HG02970 (cell line): ENCODE data around the gene EFTUD2.

ENCODE experiments used
- ATAC-seq: cut with Tn5 transposase; IDR thresholded peaks from one replicate; pipeline ENCODE4 v1.9.1; 2021; ENCODE audit warnings: mild to moderate bottlenecking, moderate library complexity, moderate number of reproducible peaks; ENCODE audit not compliant: unreplicated experiment, low FRiP score

EFTUD2 gene

GRCh38 chr17:44912763-44913544, 13.7 kb upstream of the EFTUD2 start:
- ATAC-seq = no peak

- no peak for ATAC-seq
These were observed 12.1 kb upstream of the EFTUD2 start for GRCh38 chr17:44911133-44912001.

- no peak for ATAC-seq
These were observed 11.2 kb upstream of the EFTUD2 start for GRCh38 chr17:44910231-44911106.

DNA sequence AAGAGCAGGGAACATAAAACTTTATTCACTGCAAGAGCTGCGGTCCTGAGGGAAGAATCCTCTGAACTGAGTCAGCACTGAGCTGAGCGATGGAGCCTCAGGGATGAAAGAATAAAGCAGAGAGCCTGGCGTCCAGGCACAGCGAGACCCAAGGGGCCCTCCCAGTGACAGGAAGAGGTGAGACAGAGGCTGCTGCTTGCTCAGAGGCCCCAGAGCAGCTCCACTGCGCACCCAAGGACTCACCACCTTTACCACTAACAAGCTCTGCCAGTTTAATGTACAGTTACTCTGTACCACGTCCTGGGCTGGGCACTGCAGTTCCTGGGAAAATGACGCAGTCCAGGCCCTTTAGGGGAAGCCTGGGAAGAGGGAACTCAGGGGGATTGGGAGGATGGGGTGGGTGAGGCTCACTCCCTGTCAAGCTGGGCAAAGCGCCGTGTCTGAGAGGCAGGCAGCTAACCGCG, 10.5 kb upstream of the EFTUD2 start:
- no peak for ATAC-seq

- no peak for ATAC-seq
These were observed 9.6 kb upstream of the EFTUD2 start for GRCh38 chr17:44908761-44909326.

GRCh38 chr17:44907729-44908470, 8.7 kb upstream of the EFTUD2 start:
- ATAC-seq = no peak

DNA sequence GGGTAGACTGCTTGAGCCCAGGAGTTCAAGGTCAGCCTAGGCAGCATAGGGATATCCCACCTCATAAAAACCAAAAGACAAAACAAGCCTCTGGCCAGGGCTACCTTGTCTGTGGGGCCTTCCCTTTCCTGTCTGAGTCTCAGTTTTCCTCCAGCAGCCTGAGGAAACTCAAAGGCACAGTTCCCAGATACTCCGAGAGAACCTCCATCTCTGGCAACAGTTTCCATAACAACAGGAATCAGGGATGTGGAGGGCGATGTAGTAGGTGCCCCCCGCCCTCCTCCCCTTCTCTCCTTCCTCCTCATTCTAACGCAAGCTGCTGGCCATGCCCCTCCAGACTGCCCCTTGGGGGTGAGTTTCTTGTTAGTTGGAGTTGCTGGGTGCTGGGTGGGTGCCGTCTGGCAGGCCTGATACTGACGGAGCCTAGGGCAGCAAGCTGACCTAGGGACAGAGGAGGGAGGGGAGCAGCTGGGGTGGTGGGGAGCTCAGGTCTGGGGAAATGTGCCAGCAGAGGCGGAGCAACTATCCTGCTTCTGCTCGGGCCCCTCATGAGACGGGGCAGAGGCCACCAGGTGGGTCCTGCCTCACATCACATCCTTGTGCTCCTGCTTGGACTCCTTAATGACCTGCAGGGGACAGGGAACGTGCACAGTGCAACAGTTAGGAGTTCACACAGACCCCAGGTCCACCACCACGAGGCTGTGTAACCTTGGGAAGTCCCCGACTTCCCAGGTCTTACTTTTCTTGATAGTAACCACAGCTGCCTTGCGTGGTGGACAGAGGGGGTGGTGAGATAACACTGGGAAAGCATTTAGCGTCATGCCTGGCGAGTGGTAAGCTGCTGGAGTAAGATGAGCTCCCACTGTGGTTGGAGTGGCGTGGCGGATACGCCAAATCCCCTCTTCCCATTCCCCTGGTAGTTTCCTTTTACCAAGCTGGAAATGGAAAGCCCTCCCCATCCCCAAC, 7.8 kb upstream of the EFTUD2 start:
- ATAC-seq = no peak

DNA sequence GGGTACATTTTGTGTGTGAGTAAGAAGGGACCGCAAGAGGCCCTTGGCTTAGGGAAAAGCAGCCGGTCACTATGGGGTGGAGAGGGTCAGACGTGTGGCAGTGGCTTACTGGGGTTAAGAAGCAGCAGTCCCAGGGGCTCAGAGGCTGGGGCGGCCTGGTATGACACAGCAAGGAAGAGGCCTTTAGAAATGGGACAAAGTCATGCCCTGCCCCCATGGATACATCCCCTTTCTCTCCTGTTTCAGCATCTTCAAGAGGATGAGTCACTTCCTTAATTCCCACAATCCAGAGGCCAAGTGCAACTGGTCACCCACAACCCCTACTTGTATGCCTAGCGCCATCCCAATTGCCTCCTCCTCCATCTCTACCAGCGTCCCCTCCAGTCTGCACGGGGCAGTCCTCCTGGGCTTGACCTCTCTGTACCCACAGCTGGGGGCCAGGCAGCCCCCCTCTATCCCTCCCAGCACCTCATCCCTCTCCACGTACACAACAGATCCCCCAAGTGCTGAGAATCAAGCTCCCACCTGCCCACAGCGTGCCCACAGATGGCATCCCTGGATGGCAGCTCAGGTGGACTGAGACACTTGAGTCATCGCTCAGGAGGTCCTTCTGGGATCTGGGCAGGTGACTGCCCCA, 6.9 kb upstream of the EFTUD2 start:
- no peak for ATAC-seq

GRCh38 chr17:44905006-44906000, 6.1 kb upstream of the EFTUD2 start:
- ATAC-seq = no peak

GRCh38 chr17:44904001-44904984, 5.0 kb upstream of the EFTUD2 start:
- no peak for ATAC-seq

GRCh38 chr17:44903012-44903685, 3.9 kb upstream of the EFTUD2 start:
- no peak for ATAC-seq

GRCh38 chr17:44902135-44902760, 3.0 kb upstream of the EFTUD2 start:
- no peak for ATAC-seq

GRCh38 chr17:44901411-44901921, 2.2 kb upstream of the EFTUD2 start:
- ATAC-seq = no peak

- ATAC-seq = no peak
These were observed 1.6 kb upstream of the EFTUD2 start for GRCh38 chr17:44900894-44901293.

DNA sequence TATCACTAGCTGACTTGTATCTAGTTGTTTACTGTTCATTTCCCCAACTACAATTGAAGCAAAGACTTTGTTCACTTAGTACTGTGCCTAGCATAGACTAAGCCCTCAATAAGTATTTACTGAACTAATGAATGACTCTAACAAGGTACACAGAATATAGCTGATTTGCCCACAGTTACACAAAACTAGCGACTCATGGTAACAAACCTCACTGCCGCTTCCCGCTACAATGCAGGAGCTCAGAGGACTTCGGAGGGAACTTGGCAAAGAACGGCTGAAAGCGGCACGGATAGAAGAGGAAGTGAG, 524 bp downstream of the EFTUD2 start:
- no peak for ATAC-seq
